NCI-H526 (cell line): ENCODE data around the gene B9D2.
"Not testable (repeated sequence)": the region's sequence is repeated elsewhere in the genome, so short reads cannot be mapped to it uniquely, and the experiment has no call there.

Experiments used
- DNase-seq, 2 experiments: peaks; one replicate each; lab custom pipeline; 2025; lab: John Stamatoyannopoulos, UW

B9D2 gene

DNA sequence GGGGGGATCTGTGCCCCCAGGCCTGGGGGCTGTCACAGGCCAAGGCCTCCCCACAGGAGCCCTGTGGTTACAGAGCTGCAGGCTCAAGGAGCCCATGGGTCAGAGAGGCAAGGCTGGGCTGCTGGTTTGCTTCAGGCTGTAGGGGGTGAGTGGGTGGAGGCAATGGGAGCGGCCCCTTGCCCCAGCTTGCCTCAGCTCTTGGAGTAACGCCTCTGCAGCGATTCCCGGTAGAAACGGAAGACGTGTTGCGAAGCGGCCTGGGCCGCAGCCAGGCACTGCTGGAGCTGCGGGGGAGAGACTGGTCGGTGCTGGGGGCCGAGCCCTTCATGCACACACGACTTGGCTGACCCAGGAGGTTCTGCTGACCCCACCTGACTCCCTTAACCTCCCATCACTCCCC lies 22.5 kb upstream of the B9D2 start:
- DNase-seq, result no peak

- DNase-seq, result no peak
Measured at GRCh38 chr19:41384351-41384750, 20.4 kb upstream of the B9D2 start.

- DNase-seq, result not testable (repeated sequence)
Measured at GRCh38 chr19:41381536-41381935, 17.6 kb upstream of the B9D2 start.

GRCh38 chr19:41377977-41378709 lies 14.2 kb upstream of the B9D2 start:
- peak in 1 of 2 experiments; percentile 22 for DNase-seq

DNA sequence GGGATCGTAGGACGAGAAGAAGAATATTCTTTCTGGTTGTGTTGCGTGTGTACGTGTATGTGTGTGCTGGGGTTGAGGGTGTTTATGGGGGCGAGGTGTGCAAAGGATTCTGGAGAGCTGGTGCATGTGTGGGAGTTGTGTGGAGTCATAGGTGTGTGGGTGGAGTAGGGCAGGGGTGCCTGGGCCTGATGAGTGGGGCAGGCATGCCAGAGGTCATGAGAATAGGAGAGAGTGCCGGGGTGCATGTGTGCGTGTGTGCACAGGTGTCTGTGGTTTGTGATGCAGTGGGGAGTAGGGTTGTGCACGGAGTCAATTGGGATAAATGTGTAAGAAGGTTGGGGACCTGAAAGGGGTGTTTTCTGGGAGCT lies 13.0 kb upstream of the B9D2 start:
- DNase-seq, result no peak

DNA sequence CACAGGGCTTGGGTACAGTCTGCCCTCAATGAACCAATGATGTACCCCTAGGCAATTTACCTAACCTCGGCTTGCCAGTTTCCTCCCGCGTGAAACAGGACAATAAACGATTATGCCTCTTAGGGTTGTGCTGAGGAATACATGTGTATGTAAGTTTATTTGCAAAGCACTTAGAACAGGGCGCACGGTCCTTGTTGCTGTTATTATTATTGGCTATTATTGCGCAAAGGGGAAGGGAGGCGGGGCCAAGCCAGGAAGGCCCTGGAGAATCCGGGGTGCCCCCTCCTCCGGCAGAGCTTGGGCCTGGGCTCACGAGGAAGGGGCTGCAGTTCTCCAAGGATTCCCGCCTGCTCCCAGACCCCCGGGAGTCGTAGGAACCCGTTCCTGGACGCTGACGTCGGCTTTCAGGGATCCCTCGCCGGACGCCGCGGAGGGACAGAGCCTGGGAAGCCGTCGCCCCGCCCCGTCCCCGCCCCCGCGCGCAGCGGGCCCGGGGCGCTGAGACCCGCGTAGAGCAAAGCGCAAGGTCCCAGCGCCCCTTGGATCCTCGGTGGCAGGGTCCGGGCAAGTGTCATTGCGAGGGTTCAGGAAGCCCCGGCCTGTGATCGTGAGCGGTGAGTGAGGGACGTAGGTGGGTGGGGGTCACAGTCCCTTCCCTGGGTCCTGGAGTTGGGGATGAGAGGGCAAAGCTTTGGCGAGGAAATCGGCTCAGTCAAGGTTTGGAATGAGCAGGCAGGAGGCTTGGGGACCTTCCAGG lies 12.5 kb upstream of the B9D2 start, which contains the start of gene TMEM91:
Gene TMEM91 (plus strand): TSS at position 293 of the 757 bp plus-strand sequence. CDS start 1,777 bp downstream, outside the sequence.
- peak; percentile 20 to 55 for DNase-seq

DNA sequence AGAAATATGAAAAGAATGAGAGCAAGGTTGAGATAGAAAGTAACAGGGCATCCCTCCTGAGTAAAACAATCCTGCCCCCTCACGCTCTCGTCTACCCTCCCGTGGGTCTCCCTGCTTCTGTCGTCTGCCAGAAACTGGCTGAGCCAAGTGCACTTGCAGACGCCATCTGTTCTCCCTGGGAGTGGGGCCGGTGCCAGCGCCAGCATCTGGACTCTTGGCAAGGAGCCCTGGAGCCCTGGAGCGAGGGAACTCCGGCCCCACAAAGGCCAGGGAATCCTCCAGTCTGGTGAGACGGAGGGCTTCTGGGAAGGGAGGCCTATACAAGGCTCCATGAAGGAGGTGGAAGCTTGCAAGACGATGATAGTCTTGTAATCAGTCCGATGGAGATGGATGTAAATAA lies 10.0 kb upstream of the B9D2 start:
- no peak for DNase-seq

DNA sequence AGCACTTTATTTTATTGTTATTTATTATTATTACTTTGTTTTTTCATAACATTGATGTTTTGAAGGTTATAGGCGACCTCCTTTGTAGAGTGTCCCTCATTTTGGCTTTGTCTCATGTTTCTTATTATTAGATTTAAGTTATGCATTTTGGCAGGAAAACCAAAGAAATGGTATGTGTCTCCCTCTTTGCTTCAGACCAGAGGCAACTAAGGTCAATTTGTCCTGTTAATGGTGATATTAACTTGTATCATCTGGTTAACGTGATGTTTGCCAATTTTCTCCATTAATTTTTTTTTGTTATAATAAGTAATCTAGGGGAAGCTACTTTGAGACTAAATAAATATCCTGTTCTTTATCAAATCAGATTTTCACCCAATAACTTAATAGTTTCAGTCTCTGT lies 8.6 kb upstream of the B9D2 start:
- DNase-seq, result no peak

DNA sequence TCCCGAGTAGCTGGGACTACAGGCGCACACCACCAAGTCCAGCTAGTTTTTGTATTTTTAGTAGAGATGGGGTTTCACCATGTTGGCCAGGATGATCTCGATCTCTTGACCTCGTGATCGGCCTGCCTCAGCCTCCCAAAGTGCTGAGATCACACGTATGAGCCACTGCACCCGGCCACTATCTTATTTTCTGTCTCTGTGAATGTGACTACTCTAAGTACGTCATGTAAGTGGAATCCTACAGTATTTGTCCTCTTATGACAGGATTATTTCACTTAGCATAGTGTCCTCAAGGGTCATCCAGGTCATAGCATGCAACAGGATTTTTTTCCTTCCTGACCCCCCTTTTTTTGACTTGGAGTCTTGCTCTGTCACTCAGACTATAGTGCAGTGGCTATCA lies 7.6 kb upstream of the B9D2 start:
- DNase-seq, result no peak

- DNase-seq, result not testable (repeated sequence)
Measured at GRCh38 chr19:41371119-41371518, 7.2 kb upstream of the B9D2 start.

DNA sequence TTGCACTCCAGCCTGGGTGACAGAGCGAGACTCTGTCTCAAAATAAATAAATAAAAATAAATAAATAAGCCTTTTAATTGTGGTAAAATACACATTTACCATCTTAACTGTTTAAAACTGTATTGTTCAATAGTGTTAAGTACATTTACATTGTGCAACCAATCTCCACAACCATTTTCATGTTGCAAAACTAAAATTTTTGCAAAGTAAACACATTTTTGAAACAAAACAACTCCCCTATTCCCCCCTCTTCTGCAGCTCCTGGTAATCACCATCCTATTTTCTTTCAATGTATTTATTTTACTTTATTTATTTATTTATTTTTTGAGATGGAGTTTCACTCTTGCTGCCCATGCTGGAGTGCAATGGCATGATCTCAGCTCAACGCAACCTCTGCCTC lies 5.8 kb upstream of the B9D2 start:
- DNase-seq, result no peak

DNA sequence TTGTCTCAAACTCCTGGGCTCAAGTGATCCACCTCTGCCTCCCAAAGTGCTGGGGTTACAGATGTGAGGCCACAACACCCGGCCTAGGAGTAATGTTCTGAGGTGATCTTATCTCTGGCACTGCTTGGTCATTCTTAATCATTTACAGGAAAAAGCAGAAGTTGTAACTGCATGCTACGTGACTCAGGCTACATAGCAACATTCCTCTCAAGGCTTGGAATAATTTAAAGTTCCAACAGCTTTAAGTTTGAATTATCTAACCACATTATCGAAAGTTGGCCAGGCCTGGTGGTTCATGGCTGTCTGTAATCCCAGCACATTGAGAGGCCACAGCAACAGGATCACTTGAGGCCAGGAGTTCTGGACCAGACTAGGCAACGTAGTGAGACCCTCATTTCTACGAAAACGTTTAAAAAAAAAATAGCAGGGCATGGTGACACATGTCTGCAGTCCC lies 3.9 kb upstream of the B9D2 start:
- no peak for DNase-seq

DNA sequence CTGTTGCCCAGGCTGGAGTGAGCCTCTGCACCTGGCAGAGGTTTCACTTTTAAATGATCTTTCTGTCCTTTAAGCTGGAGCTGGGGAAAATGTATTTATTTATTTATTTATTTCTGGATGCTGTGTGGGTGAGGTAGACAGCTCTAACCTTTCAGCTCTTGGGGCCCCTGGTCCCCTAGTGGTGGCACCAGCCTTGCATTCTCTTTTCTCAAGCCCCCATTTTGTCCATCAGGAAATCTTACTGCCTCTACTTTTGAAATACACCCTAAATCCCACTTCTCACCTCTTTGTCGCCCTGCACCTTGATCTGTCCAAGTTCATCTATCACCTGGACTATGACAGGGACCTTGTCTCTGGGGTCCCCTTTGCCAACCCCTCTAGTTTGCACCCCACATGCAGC lies 2.1 kb upstream of the B9D2 start:
- DNase-seq, result no peak

DNA sequence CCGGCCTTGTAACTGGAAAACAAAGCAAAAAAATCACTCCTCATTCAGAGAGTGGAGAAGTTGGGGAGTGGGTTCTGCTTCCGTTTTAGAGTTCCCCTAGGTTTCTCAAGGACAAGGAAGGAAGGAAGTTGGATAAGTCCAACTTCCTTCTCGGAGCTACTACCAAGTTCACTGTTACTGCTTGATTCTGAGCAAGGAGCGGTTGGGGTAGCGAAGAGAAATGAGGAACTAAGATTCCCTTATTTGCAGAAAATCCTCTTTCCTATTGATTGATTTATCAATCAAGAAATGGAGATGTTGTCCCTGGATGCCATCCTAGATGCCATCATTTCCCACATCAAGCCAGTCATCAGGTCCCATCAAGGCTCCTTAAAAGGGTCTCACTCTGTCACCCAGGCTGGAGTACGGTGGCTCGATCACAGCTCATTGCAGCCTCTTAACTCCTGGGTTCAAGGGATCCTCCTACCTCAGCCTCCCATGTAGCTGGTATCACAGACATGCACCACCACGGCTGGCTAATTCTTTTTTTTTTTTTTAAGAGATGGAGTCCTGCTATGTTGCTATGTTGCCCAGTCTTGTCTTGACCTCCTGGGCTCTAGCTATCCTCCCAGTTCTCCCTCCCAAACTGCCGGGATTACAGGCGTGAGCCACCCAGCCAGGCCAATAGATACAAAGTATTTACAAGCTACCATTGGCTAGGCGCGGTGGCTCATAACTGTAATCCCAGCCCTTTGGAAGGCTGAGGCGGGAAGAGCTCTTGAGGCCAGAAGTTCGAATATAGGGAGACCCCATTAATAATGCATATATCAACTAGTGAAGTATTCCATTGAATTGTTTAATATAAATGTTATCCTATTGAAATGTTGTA lies 809 bp upstream of the B9D2 start:
- no peak for DNase-seq

DNA sequence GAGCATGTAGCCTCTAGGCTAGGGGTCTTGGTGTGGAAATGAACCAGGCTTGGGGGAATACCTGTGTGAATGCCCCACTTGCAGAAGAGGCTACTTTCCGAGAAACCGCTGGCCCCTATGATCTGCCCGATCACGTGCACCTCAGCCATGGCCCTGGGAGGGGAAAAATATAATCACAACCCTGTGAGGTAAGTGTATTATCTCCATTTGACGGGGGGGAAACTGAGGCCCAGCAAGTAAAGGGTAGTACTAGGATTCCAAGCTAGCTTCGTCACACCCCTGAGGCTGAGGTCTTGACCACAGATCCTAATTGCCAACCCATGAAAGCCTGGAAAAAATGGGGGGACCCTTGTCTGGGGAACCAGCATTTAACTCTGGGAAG lies 587 bp downstream of the B9D2 start:
- DNase-seq, result no peak

- DNase-seq, result no peak
Measured at GRCh38 chr19:41362143-41362847, 1.7 kb downstream of the B9D2 start.

- DNase-seq, result no peak
Measured at GRCh38 chr19:41359741-41360140, 4.2 kb downstream of the B9D2 start.

DNA sequence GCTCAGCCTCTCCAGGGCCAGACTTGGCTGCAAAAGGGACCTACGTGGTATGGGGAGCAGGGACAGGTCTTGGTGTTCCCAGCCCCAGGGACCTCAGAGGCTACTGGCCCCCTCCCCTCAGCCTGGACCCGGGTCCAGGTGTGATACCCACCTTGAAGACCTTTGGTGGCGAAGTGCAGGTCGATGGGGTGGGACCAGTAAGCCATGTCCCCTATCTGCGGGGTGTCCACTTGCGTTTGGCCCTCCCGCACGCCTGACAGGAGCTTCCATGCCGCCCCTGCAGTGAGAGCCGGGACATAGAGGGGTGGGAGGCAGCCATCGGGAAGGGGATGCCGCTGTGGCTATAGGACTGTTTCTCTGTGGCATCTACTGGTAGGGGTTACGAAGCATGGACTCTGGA lies 6.2 kb downstream of the B9D2 start:
- no peak for DNase-seq

DNA sequence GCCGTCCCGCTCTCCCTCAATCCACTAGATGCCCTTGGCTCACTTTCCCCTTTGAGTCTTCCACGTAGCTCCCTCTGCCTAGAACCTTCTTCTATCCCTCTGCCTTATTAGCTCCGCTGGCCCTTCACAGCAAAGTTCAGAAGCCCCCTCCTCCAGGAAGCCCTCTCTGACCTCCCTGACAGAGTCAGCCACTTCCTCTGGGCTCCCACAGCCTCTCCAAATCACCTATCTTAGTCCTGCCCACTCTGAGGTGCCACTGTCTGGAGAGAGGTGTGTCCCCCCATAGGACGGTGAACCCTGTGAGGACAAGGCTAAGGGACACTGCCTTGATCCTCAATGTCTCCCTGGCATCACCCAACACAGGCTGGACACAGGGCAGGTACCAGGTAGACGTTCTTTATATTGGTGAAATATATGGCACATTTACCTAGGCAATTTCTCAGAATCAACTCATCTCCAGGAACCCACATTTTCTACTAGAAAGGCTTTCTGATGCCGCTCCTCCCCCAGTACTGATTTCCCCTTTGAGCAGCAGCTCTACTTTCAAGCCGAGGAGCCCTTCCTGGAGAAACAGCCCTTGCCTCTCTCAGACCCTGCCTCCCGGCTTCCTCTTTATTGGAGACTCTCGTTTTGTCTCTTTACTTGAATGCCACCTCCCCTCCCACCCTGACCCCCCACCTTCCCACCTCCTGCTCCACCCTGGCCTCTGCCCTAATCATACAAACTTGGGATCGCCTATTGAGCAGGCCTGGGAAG lies 6.8 kb downstream of the B9D2 start:
- no peak for DNase-seq

DNA sequence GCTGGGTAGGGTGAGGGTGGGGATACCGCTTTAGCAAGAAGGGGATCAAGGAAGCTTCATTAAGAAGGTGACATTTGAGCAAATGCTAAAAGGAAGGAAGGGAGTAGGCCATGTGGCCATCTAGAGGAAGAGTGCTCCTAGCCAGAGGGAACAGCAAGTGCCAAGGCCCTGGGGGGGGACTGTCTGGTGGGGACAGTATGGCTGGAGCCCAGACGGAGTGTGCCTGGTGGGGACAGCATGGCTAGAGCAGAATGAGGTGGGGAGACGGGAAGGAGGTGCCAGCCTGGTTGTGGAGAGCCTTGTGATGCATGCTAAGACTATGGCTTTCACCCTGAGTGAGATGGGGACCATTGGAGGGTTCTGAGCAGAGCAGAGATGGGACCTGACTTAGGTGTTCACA lies 8.1 kb downstream of the B9D2 start:
- DNase-seq, result no peak

- DNase-seq, result no peak
Measured at GRCh38 chr19:41355035-41355434, 8.9 kb downstream of the B9D2 start.
